KBM-7 (cell line): ENCODE measurements around the gene SRD5A2.

ENCODE experiments used
- DNase-seq: peaks from one replicate; pipeline ENCODE4 v3.0.0-alpha.2; 2015
- in situ Hi-C: fragments of 300-500 bp; cut with MboI; formaldehyde crosslinking; loops from 2 replicates; pipeline ENCODE4 v1.14.3; 2020; ENCODE audit warnings: low sequenced_read_pairs, low pct_unique_long_range_greater_than_20kb, mixed read lengths

The SRD5A2 gene

DNA sequence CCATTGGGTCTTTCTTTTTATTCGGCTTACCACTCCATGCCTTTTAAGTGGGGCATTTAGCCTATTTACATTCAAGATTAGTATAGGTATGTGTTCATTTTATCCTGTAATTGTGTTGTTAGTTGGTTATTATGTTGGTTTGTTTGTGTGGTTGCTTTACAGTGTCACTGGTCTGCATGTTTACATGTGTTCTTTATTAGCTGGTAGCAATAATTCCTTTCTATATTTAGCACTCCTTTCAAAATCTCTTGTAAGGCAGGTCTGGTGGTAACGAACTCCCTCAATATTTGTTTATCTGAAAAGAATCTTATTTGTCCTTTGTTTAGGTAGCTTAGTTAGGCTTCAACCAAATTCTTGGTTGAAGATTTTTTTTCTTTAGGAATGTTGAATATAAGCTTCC, 97.5 kb downstream of the SRD5A2 start:
- no peak for DNase-seq
- in situ Hi-C loops: no loop called here

DNA sequence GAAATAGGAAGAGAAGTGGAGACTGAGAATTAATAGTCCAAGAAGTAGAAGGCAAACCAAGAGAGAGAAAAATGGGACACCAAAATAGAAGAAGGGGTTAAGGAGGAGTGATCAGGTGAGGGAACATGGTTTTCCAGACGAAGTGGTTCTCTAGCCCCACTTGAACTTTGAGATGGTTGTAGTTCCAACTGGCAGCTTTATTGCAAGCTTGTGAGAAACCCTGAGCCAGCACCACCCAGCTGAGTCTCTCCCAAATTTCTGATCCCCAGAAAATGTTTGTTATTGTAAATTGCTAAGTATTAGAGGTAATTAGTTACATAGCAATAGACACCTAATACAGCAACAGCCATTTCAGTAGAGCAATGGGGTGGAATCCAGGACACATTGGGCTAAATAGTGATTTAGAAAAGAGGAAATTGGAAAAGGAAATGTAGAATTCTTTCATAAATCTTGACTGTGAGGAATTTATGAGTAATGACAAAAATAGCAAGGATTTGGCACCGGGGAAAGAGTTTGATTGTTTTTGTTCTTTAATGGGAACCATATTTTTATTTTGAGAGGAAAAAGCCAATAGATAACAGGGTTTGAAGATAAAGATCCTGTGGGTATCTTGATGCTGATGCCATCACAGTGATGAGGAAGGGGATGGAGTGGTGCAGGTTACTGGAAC, 104.1 kb downstream of the SRD5A2 start:
- in situ Hi-C loops: no loop called here

DNA sequence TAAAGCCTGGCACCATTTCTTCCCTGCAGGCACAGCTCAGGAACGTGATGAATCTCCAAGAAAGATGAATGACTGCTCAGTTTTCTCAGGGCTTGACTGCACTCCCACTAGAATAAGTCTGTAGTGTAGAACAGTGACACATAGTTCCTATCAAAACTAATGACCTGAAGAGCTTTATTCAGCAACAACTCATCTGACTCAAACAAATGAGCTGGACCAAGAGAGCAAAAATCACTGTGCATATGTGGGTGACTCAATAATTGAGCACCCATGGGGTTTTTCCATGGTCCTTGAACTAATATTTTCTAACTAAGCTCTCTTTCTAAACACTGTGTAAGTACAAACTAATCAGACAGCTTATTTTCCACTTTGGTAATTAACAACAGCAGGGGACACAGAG, 105.0 kb downstream of the SRD5A2 start:
- DNase-seq: no peak
- in situ Hi-C loops: no loop called here

More for the DNA sequence above, 104.1 kb downstream of the SRD5A2 start:
- no peak for DNase-seq

DNA sequence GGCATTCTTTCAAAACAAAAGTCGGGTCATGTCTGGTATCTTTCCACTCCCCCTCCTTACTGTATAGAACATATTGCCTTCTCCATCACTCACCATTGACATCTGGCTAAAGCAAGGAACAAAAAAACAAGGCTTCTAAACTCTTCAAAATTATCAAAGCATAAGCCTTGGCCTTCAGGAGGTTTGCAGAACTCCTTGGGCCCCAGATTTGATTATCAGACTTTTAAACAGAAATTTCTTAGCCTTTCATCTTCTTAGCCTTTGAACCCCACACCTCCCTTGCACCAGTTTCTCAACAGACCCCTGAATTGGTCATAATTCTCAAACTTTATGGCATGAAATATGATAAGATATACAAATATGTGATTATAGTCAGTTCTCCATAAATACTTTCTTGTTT, 106.4 kb downstream of the SRD5A2 start:
- no peak for DNase-seq
- in situ Hi-C loops: no loop called here
